HG02885 (cell line): ENCODE data around the gene SATB2.

Source experiments
- ATAC-seq: cut with Tn5 transposase; IDR thresholded peaks from one replicate; pipeline ENCODE4 v1.9.1; 2021; ENCODE audit warnings: mild to moderate bottlenecking; ENCODE audit not compliant: unreplicated experiment, poor library complexity

The SATB2 gene

GRCh38 chr2:199339891-199340605 lies 117.7 kb downstream of the SATB2 start:
- ATAC-seq: no peak

DNA sequence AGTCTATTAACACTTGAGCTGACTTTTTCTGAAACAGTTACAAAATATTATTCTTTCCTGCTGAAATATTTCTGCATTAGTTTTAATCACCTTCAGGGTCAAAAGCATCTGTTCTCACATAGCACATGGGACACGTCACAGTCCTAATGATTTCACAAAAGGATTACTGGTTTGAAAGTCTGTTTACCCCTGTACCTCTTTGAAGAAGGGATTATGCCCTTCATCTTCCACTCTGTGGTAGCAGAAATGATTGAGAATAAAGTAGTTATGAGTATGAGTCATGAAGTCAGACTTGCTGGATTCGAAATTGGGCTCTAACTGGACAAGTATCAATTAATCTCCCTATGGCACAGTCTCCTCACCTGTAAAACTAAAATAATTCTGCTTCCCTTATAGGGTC lies 121.2 kb downstream of the SATB2 start:
- no peak for ATAC-seq

DNA sequence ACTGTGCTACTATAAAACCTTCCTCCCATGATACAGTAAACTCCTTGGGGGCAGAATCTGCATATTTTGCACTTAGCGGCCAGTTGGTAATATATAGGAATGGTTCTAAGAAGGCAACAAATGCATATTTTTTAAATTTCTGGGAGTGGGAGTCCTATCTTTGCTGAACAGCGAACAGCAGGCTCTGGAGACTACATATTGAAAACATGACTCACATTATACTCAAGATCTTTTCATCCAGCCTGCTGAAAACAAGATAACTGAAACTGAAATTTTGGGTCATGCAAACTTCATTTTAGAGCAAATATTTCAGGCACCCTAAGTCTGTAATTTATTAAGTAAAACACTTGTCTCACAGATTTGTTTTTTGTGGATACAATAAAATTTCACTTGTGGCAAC lies 122.2 kb downstream of the SATB2 start:
- no peak for ATAC-seq

DNA sequence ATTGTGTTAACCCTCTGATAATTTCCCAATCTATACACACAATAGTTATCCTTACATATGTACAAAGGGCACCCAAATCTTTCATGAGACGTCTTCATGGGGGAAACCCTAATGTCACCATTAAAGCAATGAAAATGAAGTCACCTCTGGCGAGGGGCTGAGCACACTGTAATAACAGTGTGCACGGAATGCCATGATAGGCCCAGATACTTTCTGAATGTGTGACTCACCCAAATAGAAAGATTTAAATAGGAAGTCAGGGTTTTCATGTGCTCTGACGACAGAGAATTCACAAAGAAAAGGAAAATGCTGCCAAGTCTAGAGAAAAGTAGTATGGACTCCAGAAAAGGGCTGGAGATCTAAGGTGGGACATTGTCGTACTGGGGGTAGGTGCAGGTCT lies 128.3 kb downstream of the SATB2 start:
- ATAC-seq: no peak

- no peak for ATAC-seq
Measured at GRCh38 chr2:199329031-199329430, 128.7 kb downstream of the SATB2 start.

DNA sequence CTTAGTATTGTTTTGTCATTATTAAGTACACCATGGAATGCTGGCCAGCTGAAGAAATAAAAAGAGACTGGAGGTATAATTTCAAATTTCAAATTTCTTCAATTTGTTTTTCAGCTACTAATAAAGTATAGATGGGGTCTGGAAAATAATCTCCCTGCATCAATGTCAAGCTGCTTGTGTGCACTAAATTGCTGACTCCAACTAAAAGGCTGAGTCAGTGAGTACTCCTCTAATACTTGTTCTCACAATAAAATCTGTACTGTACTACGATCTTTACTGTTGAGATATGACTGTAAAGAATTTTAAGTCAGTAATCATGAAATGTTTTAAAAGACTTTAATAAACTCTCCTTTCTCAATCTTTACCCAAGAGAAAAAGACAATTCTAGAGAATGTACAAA lies 131.9 kb downstream of the SATB2 start:
- ATAC-seq: no peak

DNA sequence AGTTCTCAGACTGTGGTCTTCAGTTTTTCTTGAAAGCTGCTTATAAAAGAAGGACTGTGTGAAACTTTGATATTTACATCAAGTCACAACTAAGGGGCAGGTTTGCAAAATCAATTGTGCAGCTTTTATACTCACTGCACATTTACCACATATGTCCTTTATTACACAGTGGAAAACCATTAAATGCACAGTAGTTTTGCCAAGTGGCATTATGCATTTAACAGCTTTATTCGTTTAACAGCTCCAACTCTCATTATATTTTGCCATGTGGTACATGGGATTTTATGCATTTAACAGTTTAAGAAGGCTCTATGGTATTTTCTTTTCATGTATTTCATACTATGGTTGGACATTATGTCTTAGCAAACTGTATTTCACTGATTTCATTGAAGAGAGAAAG lies 135.6 kb downstream of the SATB2 start:
- no peak for ATAC-seq

DNA sequence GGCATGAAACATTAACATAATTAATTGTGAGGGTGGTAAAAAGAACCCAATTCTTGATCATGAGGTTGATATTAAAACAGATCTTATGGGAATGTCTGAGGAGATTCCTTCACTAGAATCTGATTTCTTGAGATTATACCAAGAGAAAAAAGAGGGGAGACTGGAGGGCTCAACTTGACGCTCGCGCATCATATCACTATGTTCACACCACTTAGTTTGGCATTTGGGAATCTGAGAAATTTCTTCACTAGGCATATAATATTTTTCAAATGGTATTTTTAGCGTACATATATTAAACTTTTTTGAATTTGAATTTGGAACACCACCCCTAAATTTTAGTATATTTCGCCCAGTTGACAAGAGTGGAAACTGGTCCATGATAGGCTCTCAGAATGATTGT lies 140.1 kb downstream of the SATB2 start:
- no peak for ATAC-seq

DNA sequence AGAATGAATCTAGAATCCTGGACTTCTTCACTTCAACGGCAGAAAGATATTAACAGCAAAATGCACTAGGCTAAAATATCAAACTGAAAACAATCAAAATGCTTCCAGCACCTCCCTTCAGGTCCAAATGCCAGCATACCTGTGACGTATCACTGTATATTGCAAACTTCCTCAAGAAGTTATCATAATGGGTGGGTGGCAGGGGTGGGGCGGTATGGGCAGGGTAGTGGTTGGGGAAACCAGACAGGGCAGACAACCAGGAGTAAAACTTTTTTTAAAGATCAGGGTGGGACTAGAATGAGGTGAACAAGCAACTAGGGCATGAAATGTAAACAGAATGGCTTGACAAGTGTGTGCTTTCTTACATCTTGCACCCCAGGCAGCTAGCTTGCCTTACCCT lies 140.9 kb downstream of the SATB2 start:
- ATAC-seq: no peak

DNA sequence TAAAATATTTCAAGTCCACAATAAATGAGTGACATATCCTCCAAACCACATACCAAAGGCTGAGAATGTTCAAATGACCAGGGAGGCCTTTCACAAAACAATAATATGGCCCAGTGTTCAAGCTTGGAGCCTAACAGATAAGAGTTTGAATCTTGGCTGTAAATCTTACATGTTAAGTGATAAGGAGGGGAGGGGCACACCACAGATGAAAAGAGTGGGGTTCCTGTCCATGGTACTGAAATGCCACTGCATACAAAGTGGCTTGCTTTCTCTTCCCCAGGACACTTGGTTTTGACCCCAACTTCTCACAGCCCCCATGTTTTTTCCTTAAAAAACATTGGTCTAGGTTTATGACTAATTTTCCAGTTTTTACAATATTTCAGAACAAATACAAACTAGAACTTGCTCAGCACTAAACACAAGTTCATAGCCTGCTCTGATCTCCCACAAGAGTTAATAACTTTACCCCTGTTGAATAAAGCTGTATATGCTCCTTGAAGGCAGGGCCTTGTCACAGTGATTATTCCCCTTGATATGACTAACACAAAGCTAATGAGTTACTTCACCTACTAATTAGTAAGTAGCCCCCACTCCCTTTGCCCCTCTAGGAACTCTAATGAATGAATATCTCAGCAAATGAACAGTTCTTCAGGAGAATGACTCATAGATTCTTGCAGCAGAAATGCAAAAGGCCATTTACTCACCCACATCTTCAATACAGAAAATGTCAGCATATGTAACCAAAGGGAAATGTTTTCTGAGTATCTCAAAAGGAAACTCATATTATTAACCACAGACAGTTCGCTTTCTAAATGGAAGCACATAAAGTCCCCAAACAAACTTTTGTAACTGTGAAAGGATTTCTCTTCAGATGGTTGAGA lies 142.2 kb downstream of the SATB2 start:
- no peak for ATAC-seq

GRCh38 chr2:199312931-199313330 lies 144.8 kb downstream of the SATB2 start:
- no peak for ATAC-seq

- ATAC-seq: no peak
Measured at GRCh38 chr2:199310771-199311585, 146.8 kb downstream of the SATB2 start.

DNA sequence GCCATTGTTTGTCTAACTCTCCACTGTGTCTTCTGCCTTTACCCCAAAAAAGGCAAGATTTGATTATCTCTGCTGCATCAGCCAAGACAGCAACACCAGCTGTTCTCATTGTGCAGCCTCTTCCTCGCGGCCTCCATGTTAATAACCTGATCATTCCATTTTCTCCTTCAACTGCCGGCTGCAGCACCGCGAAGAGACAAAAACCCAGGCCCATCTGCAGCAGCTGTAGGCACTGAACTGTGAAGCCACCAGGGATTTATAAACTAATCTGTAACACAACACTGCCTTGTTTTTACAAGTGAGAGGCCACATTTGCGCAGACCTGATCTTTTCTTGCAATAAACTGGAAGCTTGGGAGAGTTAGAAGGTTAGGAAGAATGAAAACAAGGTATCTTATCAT lies 147.8 kb downstream of the SATB2 start:
- no peak for ATAC-seq

- no peak for ATAC-seq
Measured at GRCh38 chr2:199309411-199309810, 148.3 kb downstream of the SATB2 start.

GRCh38 chr2:199308567-199308966 lies 149.2 kb downstream of the SATB2 start:
- ATAC-seq: no peak

DNA sequence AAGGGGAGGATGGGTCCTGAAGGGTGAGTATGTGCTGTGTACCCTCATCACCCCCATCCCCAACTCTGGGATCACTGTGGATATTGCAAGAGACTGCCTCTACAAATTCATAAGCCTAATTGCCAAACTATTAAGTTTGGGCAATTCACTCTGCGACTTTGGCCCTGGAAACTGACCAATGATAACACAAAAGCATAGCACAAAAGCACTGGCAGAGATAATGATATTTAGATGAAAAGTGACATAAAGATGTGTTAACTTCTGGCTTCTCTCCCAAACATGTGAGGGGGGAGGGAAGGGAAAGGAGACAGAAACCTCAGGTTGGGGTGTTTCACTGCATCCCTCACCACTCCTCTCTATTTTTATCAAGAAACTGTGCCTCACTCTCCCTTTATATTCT lies 150.3 kb downstream of the SATB2 start:
- no peak for ATAC-seq

GRCh38 chr2:199306116-199306515 lies 151.6 kb downstream of the SATB2 start:
- no peak for ATAC-seq

GRCh38 chr2:199303728-199304177 lies 154.0 kb downstream of the SATB2 start:
- no peak for ATAC-seq

DNA sequence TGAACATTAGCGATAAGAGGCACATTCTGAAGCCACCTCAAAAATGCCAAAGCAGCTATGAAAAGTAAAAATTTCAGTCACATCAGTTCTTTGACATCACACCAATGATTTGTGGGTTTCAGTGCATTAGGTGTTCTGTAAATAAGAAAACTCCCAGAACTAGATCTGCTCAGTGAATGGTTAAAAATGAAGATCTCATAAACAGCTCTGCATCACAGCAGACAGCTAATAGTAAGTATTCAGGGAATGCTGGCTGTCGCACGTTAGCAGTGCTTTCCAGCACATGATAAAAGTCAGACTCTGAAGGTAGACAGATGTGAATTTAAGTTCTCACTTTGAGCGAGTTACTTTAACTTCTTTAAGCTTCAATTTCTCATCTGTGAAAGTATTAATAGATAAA lies 154.9 kb downstream of the SATB2 start:
- ATAC-seq: no peak

GRCh38 chr2:199288424-199288823 lies 169.3 kb downstream of the SATB2 start:
- ATAC-seq: no peak

DNA sequence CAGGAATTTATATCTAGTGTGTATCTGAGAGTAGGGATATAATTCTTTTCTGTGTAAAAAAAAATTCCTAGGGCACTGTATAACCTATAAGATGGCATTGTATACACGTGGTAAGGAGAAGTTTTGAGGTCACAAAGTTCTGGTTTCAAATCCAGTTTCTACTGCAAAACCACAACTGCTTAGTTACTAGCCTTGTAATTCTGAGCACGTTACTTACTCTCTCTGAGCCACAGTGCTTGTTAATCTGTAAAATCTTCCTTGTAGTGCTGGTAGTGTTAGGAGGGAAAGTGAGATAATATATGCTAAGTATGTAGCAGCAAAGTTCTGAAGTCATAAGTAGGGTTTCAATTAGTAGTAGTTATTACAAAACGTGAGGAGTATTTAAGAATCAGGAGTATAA lies 175.4 kb downstream of the SATB2 start:
- no peak for ATAC-seq
